ENCODE data around the gene C10orf62.

The C10orf62 gene

DNA sequence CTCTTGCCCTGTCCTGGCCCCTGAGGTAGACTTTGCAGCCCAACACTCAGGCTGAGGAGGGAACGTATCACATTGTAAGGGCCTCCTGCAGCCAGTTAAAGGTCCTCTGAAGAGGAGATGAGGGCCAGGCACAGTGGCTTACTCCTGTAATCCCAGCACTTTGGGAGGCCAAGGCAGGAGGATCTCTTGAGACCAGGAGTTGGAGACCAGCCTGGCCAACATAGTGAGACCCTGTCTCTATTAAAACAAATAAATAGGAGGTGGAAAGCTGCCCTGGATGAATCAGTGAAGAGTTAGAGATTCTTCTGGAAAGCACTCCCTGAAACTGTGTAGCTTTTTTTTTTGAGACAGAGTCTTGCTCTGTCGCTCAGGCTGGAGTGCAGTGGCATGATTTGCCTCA is 2.3 kb upstream of the C10orf62 start:
- no peak for DNase-seq

DNA sequence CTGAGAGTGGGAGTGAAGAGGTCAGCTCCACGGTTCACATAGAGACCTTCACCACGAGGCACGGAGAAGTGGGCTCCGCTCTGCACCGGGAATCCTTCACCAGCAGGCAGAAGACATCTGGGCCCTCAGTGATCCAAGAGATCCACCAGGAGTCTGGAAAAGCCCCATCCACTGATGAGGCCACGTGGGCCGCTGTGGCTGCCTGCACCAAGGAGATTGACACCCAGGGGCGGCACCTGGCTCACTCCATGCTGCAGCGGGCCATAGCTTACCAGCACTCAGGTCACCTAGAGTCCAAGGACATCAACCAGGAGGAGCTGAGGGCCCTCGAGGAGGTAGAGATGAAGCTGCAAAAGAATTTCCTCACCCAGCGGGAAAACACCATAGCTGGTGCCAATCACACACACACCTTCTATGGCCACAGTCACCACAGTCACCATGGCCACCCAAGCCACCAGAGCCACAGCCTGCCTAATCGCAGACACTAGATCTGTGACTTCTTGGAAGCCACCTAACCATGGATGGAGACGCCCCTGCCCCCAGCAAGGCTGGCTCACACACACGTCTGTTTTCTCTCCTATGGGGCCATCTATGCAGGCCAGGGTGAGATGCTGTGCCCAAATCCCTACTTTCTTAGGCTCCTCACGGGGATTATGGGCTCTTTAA is 694 bp downstream of the C10orf62 start:
- no peak for DNase-seq

DNA sequence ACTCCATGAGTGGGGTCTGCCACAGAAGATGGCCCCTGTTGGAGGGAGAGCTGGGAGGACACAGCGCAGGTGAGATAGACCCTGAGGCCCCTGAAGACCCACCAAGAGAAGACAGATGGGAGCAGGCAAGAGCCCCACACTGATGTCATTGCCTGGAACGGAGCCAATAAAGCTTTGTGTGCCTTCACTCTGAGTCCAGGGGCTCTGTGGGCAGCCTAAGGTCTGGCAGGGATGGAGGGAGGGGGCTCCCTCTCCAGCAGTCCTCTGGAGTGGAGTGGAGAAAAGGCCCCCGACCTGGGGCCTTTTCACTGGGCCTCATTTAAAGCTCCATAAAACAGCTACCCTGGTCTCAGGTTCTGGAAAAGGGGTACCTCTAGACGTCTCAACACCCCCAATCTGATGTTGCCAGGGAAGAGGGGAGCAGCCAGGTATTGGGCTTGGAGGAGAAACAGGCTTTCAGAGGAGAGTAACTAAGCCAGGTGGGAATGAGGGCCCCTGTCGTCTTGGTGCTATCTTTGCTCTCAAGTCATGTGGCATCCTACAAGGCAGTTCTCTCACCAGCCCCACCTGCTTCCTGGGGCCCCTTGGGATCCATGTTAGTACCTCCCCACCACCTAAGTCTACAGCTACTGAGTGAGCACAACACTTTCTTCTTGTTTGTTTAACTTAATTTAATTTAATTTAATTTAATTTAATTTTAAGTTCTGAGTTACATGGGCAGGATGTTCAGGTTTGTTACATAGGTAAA is 1.4 kb downstream of the C10orf62 start:
- DNase-seq = no peak

DNA sequence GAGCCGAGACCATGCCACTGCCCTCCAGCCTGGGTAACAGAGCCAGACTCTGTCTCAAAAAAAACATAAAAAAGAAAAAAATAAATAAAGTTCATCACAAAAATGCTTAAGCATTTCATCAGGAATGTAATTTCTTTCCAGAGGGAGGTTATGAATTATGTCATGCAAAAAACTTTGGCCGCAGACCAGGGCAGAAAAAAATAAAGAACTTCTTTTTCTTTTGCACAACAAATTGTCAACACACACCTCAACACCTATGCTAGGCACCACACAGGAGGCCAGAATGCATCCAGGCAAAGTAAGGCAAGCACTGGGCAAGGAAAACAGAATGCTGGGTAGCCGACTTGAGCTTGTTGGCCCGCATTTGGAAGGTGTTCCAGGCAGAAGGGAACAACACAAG is 3.9 kb downstream of the C10orf62 start:
- no peak for DNase-seq

DNA sequence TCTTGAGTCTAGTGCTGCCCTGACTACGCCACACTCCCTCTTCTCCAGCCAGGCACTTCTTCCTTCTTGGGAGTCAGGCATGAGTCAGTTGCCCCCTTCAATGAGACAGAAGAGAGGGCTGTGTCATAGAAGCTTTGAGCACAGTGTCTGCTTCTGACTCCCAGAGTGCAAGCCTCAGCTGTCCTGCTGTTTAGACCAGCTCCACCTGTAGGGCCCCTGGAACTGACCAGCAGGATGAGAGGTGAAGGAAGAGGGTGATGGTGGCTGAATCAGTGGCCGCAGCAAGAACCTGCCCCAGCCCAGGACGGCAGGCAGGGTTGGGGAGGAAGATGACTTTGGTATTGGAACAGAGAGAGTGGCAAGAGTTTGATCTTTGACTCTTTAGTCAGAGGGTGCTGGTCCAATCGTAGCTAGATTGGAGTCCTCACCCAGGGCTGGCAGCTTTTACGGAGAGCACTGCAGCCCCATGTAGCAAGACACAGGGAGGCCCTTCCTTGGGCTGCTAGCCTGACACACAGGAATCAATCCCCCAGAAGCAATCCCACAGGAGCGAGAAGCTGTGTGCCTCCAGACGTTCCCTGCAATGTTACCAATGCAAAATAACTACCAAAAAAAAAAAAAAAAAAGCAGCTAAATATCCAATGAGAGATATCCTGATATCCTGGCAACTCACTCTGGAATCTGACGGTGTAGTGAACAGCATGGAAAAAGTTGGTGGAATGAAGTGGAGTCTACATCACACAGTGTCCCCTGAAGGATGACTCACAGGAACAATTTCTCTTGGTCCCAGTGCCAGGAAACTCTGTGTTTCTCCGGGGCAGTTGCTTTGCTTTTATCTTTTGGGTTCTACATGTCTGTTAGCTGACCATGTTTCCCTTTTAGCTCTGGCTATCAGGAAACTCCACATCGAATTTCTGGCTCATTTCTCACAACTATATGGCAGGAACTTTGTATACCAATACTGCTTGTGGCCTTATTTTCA is 6.9 kb downstream of the C10orf62 start:
- peak; percentile 13 to 50 (median 28) for DNase-seq

DNA sequence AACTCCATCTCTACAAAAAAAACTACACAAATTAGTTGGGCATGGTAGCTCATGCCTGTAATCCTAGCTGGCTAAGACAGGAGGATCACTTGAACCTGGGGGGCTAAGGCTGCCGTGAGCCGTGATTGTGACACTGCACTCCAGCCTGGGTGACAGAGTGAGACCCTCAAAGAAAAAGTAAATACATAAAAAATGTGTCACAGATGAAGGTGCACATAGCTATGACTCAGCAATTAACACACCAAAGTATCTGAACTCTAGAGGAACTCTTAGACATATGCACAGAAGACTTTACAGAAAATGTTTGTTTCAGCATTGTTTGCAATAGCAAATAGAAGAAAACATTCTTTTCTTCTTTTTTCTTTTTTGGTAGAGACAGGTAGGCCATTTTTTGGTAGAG is 8.3 kb downstream of the C10orf62 start:
- DNase-seq = no peak

DNA sequence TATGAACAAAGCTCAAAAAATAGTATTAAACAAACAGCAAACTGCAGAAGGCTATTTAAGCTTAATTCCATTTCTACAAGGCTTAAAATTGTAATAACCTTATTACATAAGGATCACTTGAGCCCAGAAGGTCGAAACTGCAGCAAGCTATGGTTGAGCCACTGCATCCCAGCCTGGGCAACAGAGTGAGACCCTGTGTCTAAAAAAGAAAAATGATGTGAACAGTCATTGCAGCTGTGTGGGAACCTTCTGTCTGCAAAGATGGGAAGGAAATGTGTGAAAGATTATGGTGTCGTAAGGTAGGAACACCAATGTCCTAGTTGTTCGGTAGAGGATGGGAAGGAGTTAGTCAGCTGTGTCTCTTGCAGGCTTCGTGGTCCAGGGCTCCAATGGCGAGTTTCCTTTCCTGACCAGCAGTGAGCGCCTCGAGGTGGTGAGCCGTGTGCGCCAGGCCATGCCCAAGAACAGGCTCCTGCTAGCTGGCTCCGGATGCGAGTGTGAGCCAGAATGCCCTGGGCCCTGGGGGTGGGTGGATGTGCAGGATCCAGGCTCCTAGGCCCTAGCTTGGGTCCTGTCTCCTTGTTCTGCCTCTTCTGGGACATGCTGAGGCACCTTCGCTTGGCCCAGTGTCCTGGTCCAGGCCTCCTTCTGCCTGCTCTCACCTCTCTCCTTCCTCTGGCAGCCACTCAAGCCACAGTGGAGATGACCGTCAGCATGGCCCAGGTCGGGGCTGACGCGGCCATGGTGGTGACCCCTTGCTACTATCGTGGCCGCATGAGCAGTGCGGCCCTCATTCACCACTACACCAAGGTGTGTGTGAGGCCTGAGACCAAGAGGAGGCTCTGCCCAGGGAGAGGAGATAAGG is 9.1 kb downstream of the C10orf62 start:
- no peak for DNase-seq

DNA sequence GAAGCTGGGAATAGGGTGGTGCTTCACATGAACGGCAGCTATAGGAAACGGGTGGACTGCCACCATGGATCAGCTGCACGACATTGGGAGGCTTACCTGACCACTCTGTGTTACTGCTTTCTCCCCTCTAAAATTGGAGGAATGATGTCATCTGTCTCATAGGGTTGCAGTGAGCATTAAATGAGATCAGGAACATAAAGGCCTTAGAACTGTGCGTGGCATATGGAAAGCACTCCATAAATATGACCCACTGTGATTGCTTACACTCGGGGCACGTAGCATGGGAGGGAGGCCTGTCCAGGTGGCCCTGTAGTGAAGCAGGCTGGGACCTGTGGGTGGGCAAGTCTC is 9.7 kb downstream of the C10orf62 start:
- no peak for DNase-seq

DNA sequence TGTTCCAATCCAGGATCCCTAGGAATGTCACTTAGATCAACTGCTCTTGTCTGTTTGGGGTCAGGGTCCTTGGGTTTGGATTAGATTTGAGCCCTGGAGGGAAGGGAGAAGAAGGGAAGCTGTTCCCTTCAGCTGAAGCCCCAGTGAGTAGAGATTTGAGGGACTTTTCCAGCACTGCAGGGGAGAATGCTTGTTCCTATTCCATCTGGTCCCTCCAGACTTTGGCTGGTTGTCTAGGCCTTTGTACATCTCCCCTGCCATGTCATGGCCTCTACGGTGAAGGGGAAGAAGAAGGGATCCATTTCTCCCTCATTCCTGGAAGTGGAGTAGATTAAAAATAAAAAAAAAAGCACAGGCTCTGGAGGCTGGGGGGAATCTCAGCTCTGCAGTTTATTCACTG is 11.1 kb downstream of the C10orf62 start:
- DNase-seq = no peak

DNA sequence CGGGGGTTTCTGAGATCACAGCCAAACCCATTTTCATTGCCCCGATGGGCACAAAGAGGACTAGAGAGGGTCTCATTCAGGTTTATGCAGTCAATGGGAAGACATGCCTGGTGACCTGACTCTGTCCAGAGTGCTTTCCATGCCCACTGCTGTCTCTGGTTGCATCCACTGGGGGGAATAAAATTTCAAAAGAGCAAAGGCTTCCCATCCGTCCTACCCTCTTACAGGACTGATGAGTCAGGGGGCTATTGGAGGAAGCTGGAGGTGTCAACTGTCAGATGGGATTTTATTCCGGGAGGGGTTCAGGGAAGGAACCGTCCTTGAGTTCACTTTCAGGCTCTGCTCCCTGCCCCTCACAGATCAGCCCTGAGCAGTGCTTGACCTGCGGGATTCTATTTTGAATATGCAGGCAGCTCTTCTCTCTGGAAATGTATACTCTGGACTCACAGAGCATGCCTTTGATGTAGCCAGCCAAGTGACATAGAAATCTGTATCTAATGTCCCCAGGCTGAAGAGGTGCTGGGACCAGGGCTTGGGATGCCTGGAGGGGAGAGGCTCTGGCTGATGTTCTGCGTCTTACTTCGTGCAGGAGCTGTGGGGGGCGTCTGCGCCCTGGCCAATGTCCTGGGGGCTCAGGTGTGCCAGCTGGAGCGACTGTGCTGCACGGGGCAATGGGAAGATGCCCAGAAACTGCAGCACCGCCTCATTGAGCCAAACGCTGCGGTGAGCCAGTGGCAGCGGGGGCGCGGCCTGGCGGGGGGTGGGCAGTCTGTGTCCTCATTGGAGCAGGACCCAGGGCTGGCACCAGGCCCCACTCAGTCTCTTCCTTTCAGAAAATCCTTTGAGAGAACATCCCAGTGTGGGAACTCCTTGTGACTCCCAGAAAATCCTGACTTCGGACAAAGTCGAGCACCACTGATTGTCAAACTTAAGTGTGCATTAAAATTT is 12.0 kb downstream of the C10orf62 start:
- DNase-seq = no peak

DNA sequence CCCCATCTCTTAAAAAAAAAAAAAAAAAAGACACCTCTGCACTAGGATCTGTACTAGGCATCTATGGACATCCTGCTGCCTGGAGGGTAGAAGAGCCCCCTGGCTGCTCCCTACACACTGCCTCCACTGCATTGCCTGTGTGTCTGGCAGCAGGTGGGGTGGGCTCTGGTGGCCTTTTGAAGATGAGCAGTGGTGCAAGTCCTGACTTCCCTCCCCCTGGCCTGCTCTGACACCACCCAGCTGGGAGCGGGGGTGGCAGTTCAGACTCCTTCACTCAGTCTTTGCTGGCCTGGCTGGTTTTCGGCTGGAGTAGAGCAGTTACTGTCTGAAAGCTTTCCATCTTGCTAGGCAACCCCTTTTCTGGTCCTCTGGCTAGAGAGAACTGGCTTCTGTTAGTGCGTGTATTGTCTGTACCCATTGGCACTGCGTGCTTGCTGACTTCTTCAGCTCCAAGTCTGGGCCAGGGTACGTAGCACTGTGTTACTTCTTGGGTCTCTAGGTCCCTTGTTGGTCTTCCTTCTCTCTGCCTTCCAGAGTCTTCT is 17.6 kb downstream of the C10orf62 start:
- DNase-seq = no peak

DNA sequence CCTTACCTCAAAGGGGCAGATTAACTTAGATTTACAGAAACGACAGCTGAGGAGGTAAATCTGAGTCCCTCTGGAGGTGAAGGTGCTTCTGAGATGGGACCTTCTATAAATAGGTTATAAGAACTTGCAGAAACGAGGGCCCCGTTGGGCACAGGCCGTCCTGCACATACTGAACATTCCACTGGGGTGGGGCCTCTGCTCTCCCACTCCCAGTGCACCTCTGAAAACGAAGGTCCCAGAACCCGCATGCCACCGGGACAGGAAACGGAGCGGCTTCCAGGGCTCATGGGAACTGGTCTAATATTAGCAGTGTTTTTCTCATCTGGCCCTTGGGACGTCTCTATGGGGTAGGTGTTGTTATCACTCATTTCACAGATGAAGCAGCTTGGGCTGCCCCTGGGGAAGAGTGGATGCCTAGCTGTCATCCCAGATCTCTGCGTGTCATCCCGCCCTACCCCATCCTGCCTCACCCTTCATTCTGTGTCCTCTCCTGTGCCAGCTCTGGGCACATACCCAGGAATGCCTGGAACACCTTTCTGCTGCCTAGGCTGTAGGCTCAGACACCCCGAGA is 19.6 kb downstream of the C10orf62 start:
- DNase-seq = no peak

DNA sequence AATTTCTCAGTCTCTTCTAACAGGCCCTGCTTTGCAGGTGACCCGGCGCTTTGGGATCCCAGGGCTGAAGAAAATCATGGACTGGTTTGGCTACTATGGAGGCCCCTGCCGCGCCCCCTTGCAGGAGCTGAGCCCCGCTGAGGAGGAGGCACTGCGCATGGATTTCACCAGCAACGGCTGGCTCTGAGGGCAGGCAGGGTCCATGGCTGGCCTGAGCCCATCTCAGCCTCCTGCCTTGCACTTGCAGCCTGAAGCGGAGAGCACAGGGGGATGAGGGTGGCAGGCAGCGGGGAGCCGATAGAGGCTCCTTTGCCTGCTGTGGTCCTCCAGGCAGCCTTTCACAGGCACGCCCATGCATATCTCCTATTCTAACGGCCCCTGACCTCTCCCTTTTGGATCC is 22.0 kb downstream of the C10orf62 start:
- no peak for DNase-seq

DNA sequence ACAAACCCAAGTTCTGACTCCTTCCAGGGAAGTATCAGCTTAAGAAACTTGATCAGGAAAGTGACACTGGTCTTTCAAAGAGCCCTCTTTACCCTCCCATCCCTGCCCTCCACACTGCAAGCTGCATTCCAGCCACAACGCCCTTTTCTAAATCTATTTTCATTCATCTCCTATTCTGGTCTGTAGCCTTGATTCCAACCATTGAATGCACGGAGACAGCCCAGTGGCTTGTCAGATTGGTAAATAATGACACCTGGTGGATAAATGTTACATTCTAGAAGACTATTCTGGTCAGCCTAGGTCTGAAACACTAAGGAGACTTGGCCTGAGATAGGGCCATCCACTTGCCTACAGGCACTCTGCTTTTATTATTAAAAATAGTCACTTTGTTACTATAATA is 22.9 kb downstream of the C10orf62 start:
- DNase-seq = peak in 3 of 4 experiments; percentile 4 to 43 (median 41)

DNA sequence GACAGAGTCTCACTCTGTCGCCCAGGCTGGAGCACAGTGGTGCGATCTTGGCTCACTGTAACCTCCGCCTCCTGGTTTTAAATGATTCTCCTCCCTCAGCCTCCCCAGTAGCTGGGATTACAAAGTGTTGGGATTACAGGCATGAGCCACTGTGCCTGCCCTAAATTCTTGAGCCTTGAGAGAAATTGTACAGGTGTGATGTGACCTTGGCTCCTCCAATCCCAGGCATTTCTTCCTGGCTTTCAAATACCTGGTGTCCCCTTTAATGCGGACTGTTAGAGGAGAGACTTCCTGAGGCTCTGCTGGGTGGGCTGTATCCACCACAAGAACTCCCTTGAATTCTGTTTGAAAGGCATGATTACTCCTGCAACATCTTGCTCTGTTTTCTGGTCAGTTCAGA is 28.8 kb downstream of the C10orf62 start:
- no peak for DNase-seq

DNA sequence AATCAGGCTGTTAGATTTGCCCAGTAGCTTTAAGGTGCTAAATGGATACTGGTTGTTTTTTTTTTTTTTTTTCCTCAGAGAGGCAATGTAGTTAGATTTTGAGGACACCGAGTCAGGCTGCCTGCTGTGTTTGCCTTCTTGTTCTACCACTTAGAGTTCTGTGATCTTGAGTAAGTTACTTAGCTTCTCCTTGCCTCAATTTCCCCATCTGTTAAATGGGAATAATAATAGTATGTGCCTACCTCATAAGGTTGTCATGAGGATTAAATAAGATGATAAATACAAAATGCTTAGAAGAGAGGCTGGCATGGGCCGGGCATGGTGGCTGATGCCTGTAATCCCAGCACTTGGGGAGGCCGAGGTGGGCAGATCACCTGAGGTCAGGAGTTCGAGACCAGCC is 29.2 kb downstream of the C10orf62 start:
- no peak for DNase-seq

DNA sequence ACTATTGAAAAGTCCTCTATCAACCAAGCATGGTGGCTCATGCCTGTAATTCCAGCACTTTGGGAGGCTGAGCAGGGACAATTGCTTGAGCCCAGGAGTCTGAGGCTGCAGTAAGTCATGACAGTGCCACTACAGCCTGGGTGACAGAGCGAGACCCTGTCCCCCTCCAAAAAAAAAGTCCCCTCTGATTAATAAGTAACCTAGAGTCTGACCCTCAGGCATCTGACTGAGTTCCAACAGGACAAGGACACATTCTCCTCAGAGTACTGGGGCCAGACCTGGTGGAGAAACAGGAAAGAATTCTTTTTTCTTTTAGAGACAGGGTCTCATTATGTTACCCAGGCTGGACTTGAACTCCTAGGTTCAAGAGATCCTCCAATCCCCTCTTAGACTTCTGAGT is 33.8 kb downstream of the C10orf62 start:
- no peak for DNase-seq

DNA sequence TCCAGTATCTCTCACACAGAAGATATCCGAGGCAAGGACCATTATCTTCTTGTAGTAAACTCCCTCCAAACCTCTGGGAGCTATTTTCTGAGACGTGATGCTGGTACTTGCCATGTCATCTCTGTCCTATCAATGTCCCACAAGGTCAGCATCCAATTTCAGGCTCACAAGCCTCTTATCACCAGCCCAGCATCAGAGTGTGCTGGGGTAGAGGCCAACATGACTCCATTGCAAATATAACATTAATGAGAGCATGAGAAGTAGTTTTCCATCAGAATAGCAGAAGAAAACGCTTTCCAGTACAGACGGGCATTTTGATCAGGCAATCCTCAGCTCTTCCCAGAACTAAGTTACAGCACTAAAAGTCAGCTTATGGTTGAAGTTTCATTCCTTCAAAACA is 38.2 kb downstream of the C10orf62 start:
- DNase-seq = no peak

DNA sequence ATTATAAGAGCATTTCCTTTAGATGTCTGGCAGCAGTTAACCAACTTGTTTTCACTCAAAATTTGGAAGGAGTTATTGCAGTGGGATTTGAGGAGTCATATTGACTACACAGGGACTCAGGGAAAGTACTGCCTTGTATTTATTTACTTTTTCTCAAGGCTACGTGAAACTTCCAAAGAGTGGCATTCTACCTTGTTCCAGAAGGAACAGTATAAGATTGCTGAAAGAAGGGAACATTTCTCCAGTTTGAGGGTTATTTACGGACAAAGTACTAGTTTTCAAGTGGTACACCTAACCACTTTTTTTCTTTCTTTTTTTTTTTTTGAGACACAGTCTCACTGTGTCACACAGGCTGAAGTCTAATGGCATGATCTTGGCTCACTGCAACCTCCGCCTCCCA is 38.7 kb downstream of the C10orf62 start:
- DNase-seq = no peak

DNA sequence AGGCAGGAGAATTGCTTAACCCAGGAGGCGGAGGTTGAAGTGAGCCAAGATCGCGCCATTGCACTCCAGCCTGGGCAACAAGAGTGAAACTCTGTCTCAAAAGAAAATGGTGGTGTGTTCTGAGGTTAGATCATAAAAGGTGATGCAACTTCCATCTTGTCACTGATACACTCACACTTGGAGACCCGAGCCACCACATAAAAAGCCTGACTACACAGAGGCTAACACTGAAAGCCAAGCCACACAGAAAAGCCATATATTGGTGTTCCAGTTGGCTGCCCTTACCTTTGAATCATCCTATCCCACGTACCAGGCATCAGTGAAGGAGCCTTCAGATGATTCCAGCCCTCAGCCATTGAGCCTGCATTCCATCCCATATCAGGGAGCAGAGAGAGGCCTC is 39.8 kb downstream of the C10orf62 start:
- DNase-seq = no peak

DNA sequence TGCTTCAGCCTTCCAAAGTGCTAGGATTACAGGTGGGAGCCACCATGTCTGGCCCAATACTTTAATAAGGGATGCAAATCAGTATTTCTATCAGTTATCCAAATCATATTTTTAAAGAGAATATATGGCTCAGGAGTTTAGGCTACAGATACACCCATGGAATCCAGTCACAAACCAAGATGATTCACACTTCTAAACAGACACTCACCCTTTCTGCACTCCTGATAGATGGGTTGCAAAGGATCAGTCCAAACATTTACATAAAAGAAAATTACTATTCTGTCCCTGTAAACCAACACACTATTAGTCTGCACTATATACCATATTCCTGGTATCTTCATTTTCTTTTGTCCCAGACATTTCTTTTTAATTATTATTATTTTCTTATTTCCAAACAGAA is 41.6 kb downstream of the C10orf62 start:
- no peak for DNase-seq
